Stimulated activated CD4-positive, alpha-beta T cell treated with anti-CD3 and anti-CD28 coated beads, Interleukin-12 subunit alpha, Interleukin-12 subunit beta, amount 100 ng/mL, for 48 hours (primary cell): ENCODE measurements around the gene ERFE.

Experiments
- DNase-seq, 3 donors: peaks; one replicate each; pipeline ENCODE4 v3.0.0-alpha.2; 2020; ENCODE audit warnings: low read depth in 2 of 3, low spot score in 1 of 3

The ERFE gene

GRCh38 chr2:238138331-238139195, 20.2 kb upstream of the ERFE start, which contains the start of gene KLHL30:
KLHL30 (plus strand) TSS chr2:238138668; CDS start chr2:238140755, 2,087 bp downstream.
- no peak for DNase-seq

DNA sequence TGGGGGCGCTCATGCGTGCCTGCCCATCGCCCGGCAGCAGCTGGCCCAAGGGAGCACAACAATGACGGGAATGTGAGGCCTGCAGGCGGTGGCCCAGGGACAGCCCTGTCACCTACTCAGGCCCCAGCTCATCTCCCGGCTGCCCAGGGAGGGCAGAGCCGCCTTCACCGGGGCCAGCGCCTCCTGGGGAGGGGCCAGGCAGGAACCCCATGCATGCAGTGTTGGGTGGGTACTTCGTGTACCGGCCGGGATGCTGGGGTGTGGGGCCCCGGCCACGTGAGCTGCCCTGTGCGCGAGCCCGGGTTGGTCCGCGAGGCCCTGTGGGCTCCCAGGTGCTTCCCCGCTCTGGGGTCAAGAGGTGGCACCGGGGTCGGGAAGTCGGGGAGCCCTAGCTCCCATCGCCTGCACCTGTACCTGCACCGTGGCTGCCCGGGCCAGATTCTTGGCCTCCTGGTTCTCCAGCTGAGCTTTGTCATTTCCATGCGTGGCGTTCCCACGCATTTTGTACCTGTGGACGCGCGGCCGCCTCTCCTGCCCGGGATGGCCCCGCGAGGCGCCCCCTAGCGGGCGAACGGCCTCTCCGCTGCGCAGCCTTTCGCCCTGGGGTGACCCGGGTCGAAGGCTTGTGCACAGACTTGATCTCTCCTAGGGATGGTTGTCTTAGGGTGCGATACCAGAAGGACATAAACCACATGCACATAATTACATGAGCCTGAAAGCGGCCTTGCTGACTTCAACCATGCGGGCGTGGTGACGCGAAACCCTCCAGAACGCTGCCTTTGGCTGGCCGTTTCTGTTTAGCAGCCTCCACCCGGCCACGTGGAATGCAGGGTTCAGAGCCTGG, 19.4 kb upstream of the ERFE start:
- peak in 2 of 3 donors; percentile 20 to 28 for DNase-seq

DNA sequence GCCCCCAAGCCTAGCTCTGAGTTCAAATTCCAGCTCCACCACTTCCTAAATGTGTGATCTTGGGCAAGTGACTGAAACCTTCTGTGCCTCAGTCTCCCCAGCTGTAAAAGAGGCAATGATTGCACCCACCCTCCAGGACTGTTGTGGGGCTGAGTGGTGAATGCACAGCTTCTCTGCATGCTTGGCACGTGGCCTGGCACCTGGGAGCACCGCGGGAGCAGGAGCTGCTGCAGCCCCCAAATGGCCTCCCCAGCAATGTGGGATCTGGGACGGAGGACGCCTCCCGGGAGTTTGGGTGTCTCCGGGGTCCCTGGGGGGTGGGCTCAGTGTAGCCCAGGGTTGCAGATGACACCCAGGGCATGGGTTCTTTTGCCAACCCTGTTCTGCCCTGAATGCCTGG, 18.7 kb upstream of the ERFE start:
- DNase-seq: no peak

- DNase-seq: no peak
Measured at GRCh38 chr2:238140721-238141540, 17.8 kb upstream of the ERFE start.

DNA sequence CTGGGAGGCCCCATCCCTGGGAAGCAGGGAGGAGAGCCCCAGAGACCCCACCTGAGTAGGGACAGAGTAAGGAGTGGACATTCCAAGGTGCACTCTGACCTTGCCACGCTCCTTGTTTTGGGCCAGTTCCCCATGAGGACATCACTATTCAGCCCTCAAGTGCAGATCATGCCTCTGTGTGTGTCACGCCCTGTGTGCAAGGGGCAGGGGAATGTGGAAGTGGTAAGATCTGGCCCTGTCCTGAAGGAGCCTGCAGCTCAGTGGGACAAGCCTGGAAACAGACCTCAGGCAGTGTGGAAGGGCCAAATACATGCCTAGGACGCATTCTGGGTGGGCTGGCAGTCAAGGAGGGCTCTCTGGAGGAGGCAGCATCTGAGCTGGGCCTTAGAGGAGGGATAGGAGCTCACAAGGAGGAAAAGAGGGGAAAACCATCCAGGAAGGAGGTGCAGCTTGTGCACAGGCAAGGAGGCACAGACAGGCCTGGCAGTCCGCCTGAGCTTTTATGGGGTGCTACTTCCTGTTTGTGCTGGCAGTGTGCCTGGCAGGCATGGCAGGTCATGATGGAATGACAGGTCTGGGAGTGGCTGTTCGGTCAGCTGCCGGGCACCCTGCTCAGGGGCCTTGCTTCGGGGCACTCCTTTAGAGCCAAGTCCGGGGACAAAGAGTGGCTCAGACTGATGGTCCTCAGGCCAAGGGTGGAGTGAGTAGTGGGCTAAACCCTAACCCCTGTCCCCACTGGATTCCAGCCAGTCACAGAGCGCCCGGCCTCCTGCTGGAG, 17.0 kb upstream of the ERFE start:
- DNase-seq: no peak

- no peak for DNase-seq
Measured at GRCh38 chr2:238142382-238143205, 16.2 kb upstream of the ERFE start.

DNA sequence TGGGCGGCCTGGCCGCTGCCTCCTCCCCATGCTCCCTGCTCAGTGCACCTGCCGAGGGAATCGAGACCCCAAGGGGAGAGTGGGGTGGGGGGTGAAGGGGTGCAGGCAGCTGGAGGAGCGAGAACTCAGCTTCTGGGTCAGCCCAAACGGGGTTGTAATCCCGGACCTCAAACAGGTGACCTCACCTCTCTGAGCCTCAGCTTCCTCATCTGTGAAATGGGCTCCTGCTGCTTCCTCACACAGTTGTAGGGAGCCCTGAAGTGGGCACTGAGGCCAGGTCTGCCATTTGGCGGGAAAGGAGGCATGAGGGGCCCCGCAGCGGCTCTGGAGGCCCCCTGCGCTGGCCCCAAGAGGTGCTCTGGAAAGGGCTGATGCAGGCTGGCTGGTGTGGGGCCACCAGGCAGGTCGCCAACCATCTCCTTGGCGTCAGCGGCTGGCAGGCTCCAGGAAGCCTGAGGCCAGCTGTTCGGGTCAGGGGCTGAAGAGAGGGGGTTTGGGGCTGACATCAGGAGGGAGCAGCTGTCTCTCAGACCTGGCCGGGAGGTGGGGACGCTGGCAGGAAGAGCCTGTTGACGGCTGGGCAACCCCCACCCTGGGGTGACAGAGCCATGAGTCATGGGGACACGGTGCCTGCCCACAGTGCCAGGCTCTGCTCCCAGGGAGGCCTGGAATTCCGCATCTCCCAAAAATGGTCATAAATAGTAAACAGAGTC, 15.4 kb upstream of the ERFE start:
- DNase-seq: no peak

GRCh38 chr2:238144262-238144661, 14.5 kb upstream of the ERFE start:
- no peak for DNase-seq

GRCh38 chr2:238145046-238145445, 13.7 kb upstream of the ERFE start:
- DNase-seq: no peak

DNA sequence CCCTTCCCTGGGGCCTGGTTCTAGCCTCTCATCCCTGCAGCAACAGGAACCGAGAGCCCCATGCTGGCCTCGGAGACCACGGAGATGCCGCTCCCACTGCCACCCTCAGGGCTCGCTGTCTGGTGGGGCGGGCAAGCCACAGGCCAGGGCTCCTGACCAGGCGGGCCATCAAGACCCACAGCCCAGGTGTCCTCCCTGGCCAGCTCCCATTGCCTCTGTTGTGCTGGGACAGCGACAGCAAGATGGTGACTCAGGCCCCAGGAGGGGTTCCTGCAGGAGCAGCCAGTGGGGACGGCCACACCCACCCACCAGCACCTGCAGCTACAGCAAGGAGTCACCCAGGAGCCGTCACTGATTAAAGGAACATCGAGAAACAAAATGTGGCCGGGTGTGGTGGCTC, 12.9 kb upstream of the ERFE start:
- no peak for DNase-seq

DNA sequence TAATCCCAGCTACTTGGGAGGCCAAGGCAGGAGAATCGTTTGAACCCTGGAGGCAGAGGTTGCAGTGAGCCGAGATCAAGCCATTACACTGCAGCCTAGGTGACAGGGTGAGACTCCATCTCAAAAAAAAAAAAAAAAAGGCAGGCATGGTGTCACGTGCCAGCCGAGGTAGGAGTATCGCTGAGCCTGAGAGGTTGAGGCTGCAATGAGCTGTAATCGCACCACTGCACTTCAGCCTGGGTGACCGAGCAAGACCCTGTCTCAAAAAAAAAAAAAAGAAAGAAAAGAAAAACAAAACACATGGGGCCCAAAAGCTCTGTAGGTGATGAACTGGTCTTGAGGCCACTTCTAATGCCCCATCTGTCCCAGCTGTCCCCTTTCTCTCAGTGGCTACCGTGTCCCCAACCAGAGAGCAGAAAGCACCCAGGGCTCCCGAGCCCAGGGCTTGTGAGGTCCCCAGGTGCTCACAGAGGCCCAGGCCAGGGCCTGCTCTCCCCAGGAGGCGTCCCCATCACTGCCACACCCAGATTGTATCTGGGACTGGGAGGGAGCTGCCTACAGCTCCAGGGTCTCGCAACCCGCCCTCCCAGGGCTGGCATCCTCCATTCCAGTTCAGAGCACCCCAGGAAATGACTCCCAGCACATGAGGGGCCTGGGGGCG, 11.8 kb upstream of the ERFE start:
- DNase-seq: no peak

GRCh38 chr2:238148981-238149380, 9.8 kb upstream of the ERFE start:
- no peak for DNase-seq

- no peak for DNase-seq
Measured at GRCh38 chr2:238149841-238150572, 8.8 kb upstream of the ERFE start.

DNA sequence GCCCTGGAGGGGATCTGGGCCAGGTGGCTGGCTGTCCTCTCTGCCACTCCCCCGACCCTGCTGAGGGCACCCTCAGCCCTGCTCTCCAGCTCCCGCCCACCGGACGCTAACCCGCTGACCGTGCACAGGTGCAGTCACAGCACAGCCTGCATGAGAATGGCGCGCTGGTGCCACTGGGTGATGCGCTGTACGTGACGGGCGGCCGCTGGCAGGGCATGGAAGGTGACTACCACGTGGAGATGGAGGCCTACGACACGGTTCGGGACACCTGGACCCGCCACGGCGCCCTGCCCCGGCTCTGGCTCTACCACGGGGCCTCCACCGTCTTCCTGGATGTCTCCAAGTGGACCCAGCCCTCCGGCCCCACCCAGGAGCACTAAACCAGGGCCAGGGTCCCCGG, 8.1 kb upstream of the ERFE start:
- DNase-seq: no peak

DNA sequence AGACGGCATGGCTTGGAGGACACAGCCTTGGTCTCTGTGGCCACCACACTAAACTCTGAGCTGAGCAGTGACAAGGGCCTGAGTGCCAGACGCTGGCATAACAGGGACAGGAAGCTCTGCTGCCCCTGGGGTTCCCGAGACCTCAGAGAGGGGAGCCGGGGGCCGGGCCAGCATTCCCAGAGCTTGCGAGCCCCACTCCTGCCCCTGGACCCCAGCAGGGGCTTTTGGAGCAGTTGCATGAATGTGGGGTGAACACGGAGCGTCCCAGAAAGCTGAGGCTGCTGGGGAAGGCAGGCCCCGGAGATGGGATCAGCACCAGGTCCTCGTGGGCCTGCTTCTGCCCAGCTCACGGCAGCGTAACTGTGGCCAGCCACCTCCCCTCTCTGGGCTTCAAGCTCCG, 7.6 kb upstream of the ERFE start:
- no peak for DNase-seq

GRCh38 chr2:238151628-238152235, 7.0 kb upstream of the ERFE start:
- DNase-seq: no peak
